HEK293T (cell line): Measurements from ENCODE around the gene RADX.

Source experiments
- BHLHE40 ChIP-seq: fragments of 450-650 bp; IDR thresholded peaks from 2 replicates; pipeline ENCODE4 v1.6.1; 2016; ENCODE audit warnings: mild to moderate bottlenecking, moderate library complexity, borderline replicate concordance
- CTBP1 ChIP-seq: fragments of 450-650 bp; IDR thresholded peaks from 2 replicates; pipeline ENCODE4 v1.6.1; 2016; ENCODE audit warnings: borderline replicate concordance
- ELF4 ChIP-seq: fragments of 450-650 bp; IDR thresholded peaks from 2 replicates; pipeline ENCODE4 v1.6.1; 2017; ENCODE audit warnings: antibody characterized with exemption
- FOXA1 ChIP-seq: fragments of 450-650 bp; IDR thresholded peaks from 2 replicates; pipeline ENCODE4 v1.6.1; 2016; ENCODE audit warnings: mild to moderate bottlenecking
- FOXM1 ChIP-seq: fragments of 450-650 bp; IDR thresholded peaks from 2 replicates; pipeline ENCODE4 v1.6.1; 2017; ENCODE audit warnings: mild to moderate bottlenecking, borderline replicate concordance
- HDGF ChIP-seq: fragments of 450-650 bp; IDR thresholded peaks from 2 replicates; pipeline ENCODE4 v1.6.1; 2017; ENCODE audit warnings: antibody characterized with exemption, borderline replicate concordance
- LEF1 ChIP-seq: fragments of 450-650 bp; IDR thresholded peaks from 2 replicates; pipeline ENCODE4 v1.6.1; 2017; ENCODE audit warnings: mild to moderate bottlenecking, borderline replicate concordance
- SP1 ChIP-seq: fragments of 450-650 bp; IDR thresholded peaks from 2 replicates; pipeline ENCODE4 v1.6.1; 2017
- SUZ12 ChIP-seq: fragments of 450-650 bp; IDR thresholded peaks from 2 replicates; pipeline ENCODE4 v1.6.1; 2016; ENCODE audit warnings: mild to moderate bottlenecking
- ZNF384 ChIP-seq: fragments of 450-650 bp; IDR thresholded peaks from 2 replicates; pipeline ENCODE4 v1.6.1; 2016
- TF ChIP-seq, protein P1 (sequence below): fragments of 450-650 bp; IDR thresholded peaks from 2 replicates; pipeline ENCODE4 v1.6.1; 2016

DNA sequence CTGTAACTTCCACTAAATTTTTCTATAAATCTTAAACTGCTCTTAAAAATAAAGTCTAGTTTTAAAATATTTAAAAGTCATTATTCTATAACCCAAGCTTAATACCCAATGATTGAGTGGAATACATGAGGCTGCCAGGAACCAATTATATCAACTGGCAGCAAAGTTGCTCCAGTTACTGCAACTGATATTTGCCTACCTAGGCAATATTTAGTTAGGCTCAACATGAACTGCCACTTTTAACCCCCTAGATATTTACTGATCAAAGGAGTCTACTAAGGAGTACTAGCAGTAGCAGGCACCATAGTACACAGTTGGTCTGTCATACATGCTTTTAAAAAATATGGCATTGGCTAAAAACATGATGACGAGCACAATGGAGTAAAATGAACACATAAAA is 29.9 kb upstream of the RADX start:
- no peak for TF ChIP-seq HDGF
- TF ChIP-seq, protein P1, sequence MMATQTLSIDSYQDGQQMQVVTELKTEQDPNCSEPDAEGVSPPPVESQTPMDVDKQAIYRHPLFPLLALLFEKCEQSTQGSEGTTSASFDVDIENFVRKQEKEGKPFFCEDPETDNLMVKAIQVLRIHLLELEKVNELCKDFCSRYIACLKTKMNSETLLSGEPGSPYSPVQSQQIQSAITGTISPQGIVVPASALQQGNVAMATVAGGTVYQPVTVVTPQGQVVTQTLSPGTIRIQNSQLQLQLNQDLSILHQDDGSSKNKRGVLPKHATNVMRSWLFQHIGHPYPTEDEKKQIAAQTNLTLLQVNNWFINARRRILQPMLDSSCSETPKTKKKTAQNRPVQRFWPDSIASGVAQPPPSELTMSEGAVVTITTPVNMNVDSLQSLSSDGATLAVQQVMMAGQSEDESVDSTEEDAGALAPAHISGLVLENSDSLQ: no peak
- TF ChIP-seq ELF4: no peak
- no peak for TF ChIP-seq FOXM1
- no peak for TF ChIP-seq SUZ12
- no peak for TF ChIP-seq BHLHE40
- TF ChIP-seq SP1: no peak
- TF ChIP-seq FOXA1: no peak
- TF ChIP-seq CTBP1: no peak
- no peak for TF ChIP-seq ZNF384
- TF ChIP-seq LEF1: no peak
